IMR-90 (cell line): ENCODE measurements around the gene SHROOM3. TPM values are rescaled to one million over a fixed set of nuclear protein-coding genes. Genes with fewer than 3 reads are reported as not detected.

Source experiments
- ATAC-seq: fragments of 200-7000 bp; cut with Tn5 transposase; 2 replicates; pipeline ENCODE4 v1.9.1; 2020; ENCODE audit warnings: low read depth, mild to moderate bottlenecking, moderate library complexity
- BruUV-seq: library from RNA; stranded (reverse); fragments of 400-500 nt; replicated peaks from 2 replicates; lab custom pipeline; 2021; lab: Mats Ljungman, UMichigan
- CTCF ChIA-PET: fragments of 300-600 bp; formaldehyde crosslinking; extraction: SDS; loops from one replicate; lab custom pipeline; 2021; ENCODE audit warnings: antibody characterized with exemption; lab: Yijun Ruan, JAX
- POLR2A ChIA-PET: fragments of 300-600 bp; sonication (Branson Sonifier 250); formaldehyde crosslinking; loops from one replicate; lab custom pipeline; 2022; ENCODE audit warnings: antibody characterized with exemption; ENCODE audit not compliant: unreplicated experiment; lab: Charles Lee
- DNase-seq: peaks from one replicate; pipeline ENCODE4 v3.0.0; 2013
- H2AFZ ChIP-seq: replicated peaks from 2 replicates; pipeline ENCODE3; 2013; ENCODE audit warnings: low read length, mild to moderate bottlenecking; ENCODE audit not compliant: poor library complexity
- H2AK5ac ChIP-seq: 2 replicates; pipeline ENCODE4 v1.6.1; 2013; ENCODE audit warnings: low read depth, low read length, inconsistent platforms
- H2AK9ac ChIP-seq: replicated peaks from 2 replicates; pipeline ENCODE3; 2013; ENCODE audit warnings: mild to moderate bottlenecking, low read depth, low read length, moderate library complexity; ENCODE audit not compliant: poor library complexity
- H2BK120ac ChIP-seq: 2 replicates; pipeline ENCODE4 v1.6.1; 2013; ENCODE audit warnings: low read depth, low read length, inconsistent platforms
- H2BK15ac ChIP-seq: 3 replicates; pipeline ENCODE4 v1.6.1; 2013; ENCODE audit warnings: low read depth, low read length, inconsistent platforms
- H2BK20ac ChIP-seq: 2 replicates; pipeline ENCODE4 v1.6.1; 2013; ENCODE audit warnings: low read depth, mild to moderate bottlenecking, inconsistent platforms, low read length, moderate library complexity
- H2BK5ac ChIP-seq: 2 replicates; pipeline ENCODE4 v1.6.1; 2013; ENCODE audit warnings: mild to moderate bottlenecking, low read depth, low read length, inconsistent platforms; ENCODE audit not compliant: poor library complexity, severe bottlenecking
- H3K14ac ChIP-seq: replicated peaks from 2 replicates; pipeline ENCODE4 v1.6.1; 2013; ENCODE audit warnings: low read depth, low read length, inconsistent platforms
- H3K18ac ChIP-seq: 2 replicates; pipeline ENCODE4 v1.6.1; 2013; ENCODE audit warnings: low read depth, low read length, control low read depth
- H3K23ac ChIP-seq: 2 replicates; pipeline ENCODE4 v1.6.1; 2013; ENCODE audit warnings: low read depth, low read length, inconsistent platforms
- H3K27ac ChIP-seq: 2 replicates; pipeline ENCODE4 v1.5.1; 2013; ENCODE audit warnings: mild to moderate bottlenecking, control low read depth, low read length; ENCODE audit not compliant: insufficient read depth
- H3K27me3 ChIP-seq: 2 replicates; pipeline ENCODE4 v1.6.1; 2013; ENCODE audit warnings: low read length; ENCODE audit not compliant: control insufficient read depth, insufficient read depth
- H3K36me3 ChIP-seq: 2 replicates; pipeline ENCODE4 v1.6.1; 2013; ENCODE audit warnings: low read length, mixed read lengths; ENCODE audit not compliant: control insufficient read depth, insufficient read depth
- H3K4ac ChIP-seq: 2 replicates; pipeline ENCODE4 v1.6.1; 2013; ENCODE audit warnings: low read depth, low read length, inconsistent platforms
- H3K4me1 ChIP-seq: 2 replicates; pipeline ENCODE4 v1.6.1; 2013; ENCODE audit warnings: low read length, mixed read lengths; ENCODE audit not compliant: control insufficient read depth, insufficient read depth
- H3K4me2 ChIP-seq: 2 replicates; pipeline ENCODE4 v1.6.1; 2013; ENCODE audit warnings: low read depth, mild to moderate bottlenecking, control low read depth, low read length, moderate library complexity
- H3K4me3 ChIP-seq: 2 replicates; pipeline ENCODE4 v1.5.1; 2013; ENCODE audit warnings: low read depth, mild to moderate bottlenecking, control low read depth, low read length, moderate library complexity; ENCODE audit not compliant: insufficient read depth
- H3K56ac ChIP-seq: 2 replicates; pipeline ENCODE4 v1.6.1; 2013; ENCODE audit warnings: low read length, inconsistent platforms; ENCODE audit not compliant: insufficient read depth; ENCODE audit errors: extremely low read depth
- H3K79me1 ChIP-seq, 2 experiments: 2 replicates each; pipeline ENCODE4 v1.6.1; 2013; ENCODE audit warnings: low read length in 2 of 2, inconsistent platforms in 1 of 2, low read depth in 1 of 2
- H3K9ac ChIP-seq: 2 replicates; pipeline ENCODE4 v1.6.1; 2013; ENCODE audit warnings: low read depth, low read length, control low read depth
- H3K9me1 ChIP-seq: 2 replicates; pipeline ENCODE4 v1.6.1; 2013; ENCODE audit warnings: low read length, inconsistent platforms; ENCODE audit not compliant: insufficient read depth
- H3K9me3 ChIP-seq: 2 replicates; pipeline ENCODE4 v1.6.1; 2013; ENCODE audit warnings: low read length; ENCODE audit not compliant: control insufficient read depth, insufficient read depth
- H4K20me1 ChIP-seq: 2 replicates; pipeline ENCODE4 v1.6.1; 2013; ENCODE audit warnings: low read length, inconsistent platforms; ENCODE audit not compliant: insufficient read depth
- H4K5ac ChIP-seq: 2 replicates; pipeline ENCODE4 v1.6.1; 2013; ENCODE audit warnings: mild to moderate bottlenecking, low read depth, low read length, control low read depth
- H4K8ac ChIP-seq, 2 experiments: 2 replicates each; pipeline ENCODE4 v1.6.1; 2013; ENCODE audit warnings: low read depth in 2 of 2, low read length in 2 of 2, control low read depth in 1 of 2, inconsistent platforms in 1 of 2
- H4K91ac ChIP-seq: 2 replicates; pipeline ENCODE4 v1.6.1; 2013; ENCODE audit warnings: low read depth, low read length, inconsistent platforms; ENCODE audit not compliant: insufficient read depth
- BHLHE40 ChIP-seq: fragments of 150-350 bp; IDR thresholded peaks from 2 replicates; pipeline ENCODE4 v1.6.1; 2016; ENCODE audit warnings: mild to moderate bottlenecking, low read depth, low read length
- CHD1 ChIP-seq: IDR thresholded peaks from 2 replicates; pipeline ENCODE4 v1.6.1; 2012; ENCODE audit warnings: low read depth, low read length, improper control_type of control experiment
- MAFK ChIP-seq: IDR thresholded peaks from 2 replicates; pipeline ENCODE4 v1.6.1; 2012; ENCODE audit warnings: low read depth, low read length, improper control_type of control experiment
- NFE2L2 ChIP-seq: fragments of 150-350 bp; IDR thresholded peaks from 2 replicates; pipeline ENCODE4 v1.6.1; 2016; ENCODE audit warnings: low read depth, mild to moderate bottlenecking, low read length
- RAD21 ChIP-seq: IDR thresholded peaks from 2 replicates; pipeline ENCODE4 v1.6.1; 2012; ENCODE audit warnings: low read length, improper control_type of control experiment
- WGBS, 2 experiments: methylation state at CpG; one replicate each; pipeline versions ENCODE4 v1.1.5 to v1.1.7; 2013; ENCODE audit warnings: missing lambda C conversion rate in 2 of 2; ENCODE audit not compliant: insufficient read length in 1 of 2; ENCODE audit errors: extremely low coverage in 2 of 2; 5-methylcytosine and 5-hydroxymethylcytosine counted together
- dilution Hi-C: fragments of 300-500 bp; cut with HindIII; formaldehyde crosslinking; loops from one replicate; pipeline ENCODE4 v1.14.3; 2018; ENCODE audit warnings: low sequenced_read_pairs; ENCODE audit not compliant: unreplicated experiment
- in situ Hi-C: fragments of 300-500 bp; cut with MboI; formaldehyde crosslinking; loops from 3 replicates; pipeline ENCODE4 v1.14.3; 2019; ENCODE audit warnings: low sequenced_read_pairs, inconsistent platforms, mixed read lengths
- intact Hi-C: fragments of 100-400 bp; cut with micrococcal nuclease; formaldehyde crosslinking; loops from 2 replicates; pipeline ENCODE4 v1.10.0; 2022
- polyA plus RNA-seq, 3 experiments: library from polyadenylated mRNA; depleted of rRNA; stranded (reverse); fragments of >200 nt; gene quantifications; 2 replicates each; pipeline ENCODE4 v1.2.3, GENCODE V29; 2012; ENCODE audit warnings: low replicate concordance in 1 of 3
- total RNA-seq: library from RNA; depleted of rRNA; stranded (reverse); fragments of >200 nt; gene quantifications from 2 replicates; pipeline ENCODE4 v1.2.3, GENCODE V29; 2012

SHROOM3 gene
- total and polyA plus RNA-seq, 2 of the 4 experiments (the other 2 are of a cell fraction): 10.8 to 19.5 TPM

DNA sequence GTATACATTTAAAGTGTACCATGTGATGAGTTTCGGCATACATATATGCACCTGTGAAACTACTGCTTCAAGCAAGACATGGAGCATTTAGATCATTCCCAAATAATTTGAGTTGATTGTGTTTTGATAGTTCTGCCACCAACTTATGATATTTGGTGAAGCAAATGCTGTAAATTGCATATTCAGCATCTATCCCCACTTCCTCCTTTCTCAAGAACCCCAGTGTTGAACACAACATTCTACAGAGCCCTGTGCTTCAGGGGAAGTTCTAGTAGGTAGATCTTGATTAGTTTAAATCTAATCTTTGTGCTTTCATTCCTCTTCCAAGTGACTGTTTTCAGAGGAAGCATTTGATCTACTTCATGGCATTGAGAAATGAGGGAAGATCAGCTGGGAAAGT lies 5.4 kb upstream of the SHROOM3 start:
- no peak for ATAC-seq
- ChIA-PET POLR2A (no interaction called here), CTCF (interaction anchor here (0.6 to 1.0 kb wide), 2 partner anchors 81 to 264 kb away, joined by 3 read pairs; no protein-coding TSS in a partner anchor)
- Histone ChIP-seq H3K4me1 (no peaks in the 10 kb centered on the region), H2AK5ac (no peak overlapping the region), H2AFZ (no peak overlapping the region), H2BK20ac (no peak overlapping the region), H2BK15ac (no peak overlapping the region), H3K79me1 (no peaks in the 10 kb centered on the region), H4K91ac (no peak overlapping the region), H3K23ac (no peak overlapping the region), H3K27me3 (peaks cover 18% of the 10 kb centered on the region), H4K8ac (no peak overlapping the region), H2BK120ac (no peak overlapping the region), H3K4ac (no peak overlapping the region), H2AK9ac (no peak overlapping the region), H4K20me1 (no peaks in the 10 kb centered on the region), H3K9ac (no peak overlapping the region), H3K4me2 (no peak overlapping the region), H3K4me3 (no peak overlapping the region), H3K56ac (no peak overlapping the region), H4K5ac (no peak overlapping the region), H3K9me1 (no peaks in the 10 kb centered on the region), H3K14ac (no peak overlapping the region), H3K27ac (no peak overlapping the region), H3K9me3 (no peaks in the 10 kb centered on the region), H3K36me3 (no peaks in the 10 kb centered on the region), H3K18ac (no peak overlapping the region), H2BK5ac (no peak overlapping the region)
- TF ChIP-seq RAD21 (no peak), MAFK (peak; percentile 29; the same call in 1 of the 2 replicates), CHD1 (no peak), BHLHE40 (no peak), NFE2L2 (no peak)
- WGBS, 2 experiments: no CpG with 5 or more reads among the region's 1 CpG
- DNase-seq: no peak
- in situ Hi-C loops: loop anchor here (5.0 to 25.0 kb wide), 3 partner anchors 78 to 783 kb away; no protein-coding TSS in a partner anchor
- intact Hi-C loops: loop anchor here (1.0 to 10.0 kb wide), 5 partner anchors 76 to 773 kb away; no protein-coding TSS in a partner anchor
- BruUV-seq: no TSS peak
- dilution Hi-C loops: no loop called here
